Parathyroid adenoma (tissue), 2 donors: Measurements from ENCODE around the gene ZNF492.

Source experiments
- H2AFZ ChIP-seq: fragments of 300-600 bp; sonication (generic); one replicate; pipeline ENCODE4 v1.7.0; 2017; ENCODE audit warnings: antibody characterized with exemption, mild to moderate bottlenecking
- H3K27ac ChIP-seq: fragments of 300-600 bp; sonication (generic); one replicate; pipeline ENCODE4 v1.7.0; 2017
- H3K27me3 ChIP-seq: fragments of 300-600 bp; sonication (generic); one replicate; pipeline ENCODE4 v1.7.0; 2017; ENCODE audit warnings: low read length; ENCODE audit not compliant: control insufficient read depth, insufficient read depth
- H3K36me3 ChIP-seq: fragments of 300-600 bp; sonication (generic); one replicate; pipeline ENCODE4 v1.7.0; 2017; ENCODE audit warnings: low read length; ENCODE audit not compliant: control insufficient read depth, insufficient read depth
- H3K4me1 ChIP-seq: fragments of 300-600 bp; sonication (generic); one replicate; pipeline ENCODE4 v1.7.0; 2017; ENCODE audit warnings: control low read depth
- H3K4me2 ChIP-seq: fragments of 300-600 bp; sonication (generic); one replicate; pipeline ENCODE4 v1.7.0; 2017; ENCODE audit warnings: low read length
- H3K4me3 ChIP-seq: fragments of 300-600 bp; sonication (generic); one replicate; pipeline ENCODE4 v1.7.0; 2017; ENCODE audit warnings: low read depth, low read length
- H3K79me2 ChIP-seq: fragments of 300-600 bp; sonication (generic); one replicate; pipeline ENCODE4 v1.7.0; 2017; ENCODE audit warnings: control low read depth
- H3K9ac ChIP-seq: fragments of 300-600 bp; sonication (generic); one replicate; pipeline ENCODE4 v1.7.0; 2017; ENCODE audit warnings: mild to moderate bottlenecking
- H3K9me3 ChIP-seq: fragments of 300-600 bp; sonication (generic); one replicate; pipeline ENCODE4 v1.7.0; 2017; ENCODE audit warnings: low read length; ENCODE audit not compliant: control insufficient read depth
- TF ChIP-seq, protein P1 (sequence below): fragments of 300-600 bp; sonication (generic); IDR thresholded peaks from one replicate; pipeline ENCODE4 v1.7.0; 2017; ENCODE audit warnings: antibody characterized with exemption, mild to moderate bottlenecking
- donor health status: primary hyperparathyroidism.

Gene ZNF492

DNA sequence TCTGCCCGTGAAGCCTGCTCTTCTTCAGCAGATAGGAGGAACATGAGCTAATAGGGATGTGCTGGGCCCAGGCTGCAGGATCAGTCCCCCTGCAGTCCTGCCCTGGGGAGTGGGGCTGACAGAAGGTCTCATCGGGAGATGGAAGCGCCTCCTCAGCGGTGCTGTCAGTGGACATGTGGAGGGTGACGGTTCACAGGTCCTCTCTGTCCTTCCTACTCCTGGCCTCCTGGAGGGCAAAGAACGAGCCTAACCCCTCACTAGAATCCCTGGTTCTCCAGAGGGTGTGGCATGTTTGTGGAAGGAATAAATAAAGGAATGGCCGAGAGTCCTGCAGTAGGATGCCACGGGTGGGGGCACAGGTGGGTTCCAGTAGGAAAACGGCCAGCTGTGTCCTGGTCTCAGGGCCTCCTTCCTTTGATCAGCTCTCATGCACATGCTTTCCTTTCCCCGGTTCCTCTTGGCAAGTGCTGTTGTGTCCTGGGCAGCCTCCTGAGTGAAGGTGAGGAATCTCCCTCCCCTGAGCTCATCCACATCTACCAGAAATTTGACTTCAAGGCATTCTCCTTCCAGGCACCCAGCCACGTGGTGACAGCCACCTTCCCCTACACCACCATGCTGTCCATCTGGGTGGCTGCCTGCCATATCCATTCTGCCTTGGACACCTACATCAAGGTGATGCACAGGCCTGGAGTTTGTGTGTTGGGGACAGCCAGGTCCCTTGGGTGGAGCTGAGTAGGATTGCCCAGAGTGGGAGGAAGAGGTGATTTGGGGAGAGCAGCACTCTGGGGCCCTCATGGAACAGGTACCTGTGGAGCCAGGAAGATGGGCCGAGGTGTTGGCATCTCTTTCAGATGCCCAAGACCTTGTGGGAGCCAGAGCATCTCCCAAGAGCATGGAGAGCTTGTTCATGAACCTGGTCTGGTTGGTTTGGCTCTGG lies 28.6 kb upstream of the ZNF492 start:
- no peak overlapping the region for H3K4me3 ChIP-seq
- no peaks in the 10 kb centered on the region for H3K9me3 ChIP-seq
- no peaks in the 10 kb centered on the region for H3K79me2 ChIP-seq
- H3K4me2 ChIP-seq, result no peak overlapping the region
- H3K9ac ChIP-seq, result no peak overlapping the region
- no peak overlapping the region for H3K27ac ChIP-seq
- H2AFZ ChIP-seq, result no peak overlapping the region
- H3K4me1 ChIP-seq, result no peaks in the 10 kb centered on the region
- no peaks in the 10 kb centered on the region for H3K36me3 ChIP-seq
- TF ChIP-seq, protein P1, sequence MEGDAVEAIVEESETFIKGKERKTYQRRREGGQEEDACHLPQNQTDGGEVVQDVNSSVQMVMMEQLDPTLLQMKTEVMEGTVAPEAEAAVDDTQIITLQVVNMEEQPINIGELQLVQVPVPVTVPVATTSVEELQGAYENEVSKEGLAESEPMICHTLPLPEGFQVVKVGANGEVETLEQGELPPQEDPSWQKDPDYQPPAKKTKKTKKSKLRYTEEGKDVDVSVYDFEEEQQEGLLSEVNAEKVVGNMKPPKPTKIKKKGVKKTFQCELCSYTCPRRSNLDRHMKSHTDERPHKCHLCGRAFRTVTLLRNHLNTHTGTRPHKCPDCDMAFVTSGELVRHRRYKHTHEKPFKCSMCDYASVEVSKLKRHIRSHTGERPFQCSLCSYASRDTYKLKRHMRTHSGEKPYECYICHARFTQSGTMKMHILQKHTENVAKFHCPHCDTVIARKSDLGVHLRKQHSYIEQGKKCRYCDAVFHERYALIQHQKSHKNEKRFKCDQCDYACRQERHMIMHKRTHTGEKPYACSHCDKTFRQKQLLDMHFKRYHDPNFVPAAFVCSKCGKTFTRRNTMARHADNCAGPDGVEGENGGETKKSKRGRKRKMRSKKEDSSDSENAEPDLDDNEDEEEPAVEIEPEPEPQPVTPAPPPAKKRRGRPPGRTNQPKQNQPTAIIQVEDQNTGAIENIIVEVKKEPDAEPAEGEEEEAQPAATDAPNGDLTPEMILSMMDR, result no peak
- H3K27me3 ChIP-seq, result no peaks in the 10 kb centered on the region

GRCh38 chr19:22606212-22606553 lies 27.9 kb upstream of the ZNF492 start:
- Histone ChIP-seq H3K36me3 (no peaks in the 10 kb centered on the region), H3K4me3 (no peak overlapping the region), H3K4me2 (no peak overlapping the region), H3K27ac (no peak overlapping the region), H3K27me3 (no peaks in the 10 kb centered on the region), H3K79me2 (no peaks in the 10 kb centered on the region), H3K9ac (no peak overlapping the region), H2AFZ (no peak overlapping the region), H3K9me3 (no peaks in the 10 kb centered on the region), H3K4me1 (no peaks in the 10 kb centered on the region)
- TF ChIP-seq, protein P1, result no peak

GRCh38 chr19:22606954-22607652 lies 27.0 kb upstream of the ZNF492 start:
- H3K27me3 ChIP-seq, result no peaks in the 10 kb centered on the region
- TF ChIP-seq, protein P1, result no peak
- H3K36me3 ChIP-seq, result no peaks in the 10 kb centered on the region
- H3K79me2 ChIP-seq, result no peaks in the 10 kb centered on the region
- H3K4me3 ChIP-seq, result no peak overlapping the region
- H3K9ac ChIP-seq, result no peak overlapping the region
- no peaks in the 10 kb centered on the region for H3K4me1 ChIP-seq
- H3K9me3 ChIP-seq, result no peaks in the 10 kb centered on the region
- H2AFZ ChIP-seq, result no peak overlapping the region
- no peak overlapping the region for H3K4me2 ChIP-seq
- no peak overlapping the region for H3K27ac ChIP-seq

GRCh38 chr19:22607653-22608430 lies 26.3 kb upstream of the ZNF492 start:
- no peak overlapping the region for H3K27ac ChIP-seq
- H3K4me2 ChIP-seq, result no peak overlapping the region
- no peaks in the 10 kb centered on the region for H3K79me2 ChIP-seq
- no peaks in the 10 kb centered on the region for H3K36me3 ChIP-seq
- H3K4me1 ChIP-seq, result no peaks in the 10 kb centered on the region
- H2AFZ ChIP-seq, result no peak overlapping the region
- H3K4me3 ChIP-seq, result no peak overlapping the region
- TF ChIP-seq, protein P1, result no peak
- H3K27me3 ChIP-seq, result no peaks in the 10 kb centered on the region
- no peak overlapping the region for H3K9ac ChIP-seq
- no peaks in the 10 kb centered on the region for H3K9me3 ChIP-seq
